ENCODE measurements around the gene CRAMP1.

The CRAMP1 gene

GRCh38 chr16:1678500-1679098 is 66.4 kb downstream of the CRAMP1 start (continued):
- TF ChIP-seq PRDM1 (tag by site-specific recombination; IDR thresholded peaks at IDR 0.05), result 0 out of 2 replicates have a peak, but pooled peaks have one; percentile 9
- TF ChIP-seq YY2 (tag by site-specific recombination; IDR thresholded peaks at IDR 0.05), result no peak
- TF ChIP-seq WT1 (tag by site-specific recombination; IDR thresholded peaks at IDR 0.05), result no peak
- TF ChIP-seq SP7 (tag by site-specific recombination; IDR thresholded peaks at IDR 0.05), result peak; percentile 44; the same call in 1 of the 2 replicates
- TF ChIP-seq ZFP69B (tag by site-specific recombination; IDR thresholded peaks at IDR 0.05), result no peak
- TF ChIP-seq ZNF121 (tag by site-specific recombination; IDR thresholded peaks at IDR 0.05), result no peak
- no peak for TF ChIP-seq ZNF157 (tag by site-specific recombination; IDR thresholded peaks at IDR 0.05)
- no peak for TF ChIP-seq BCL11B (tag by site-specific recombination; IDR thresholded peaks at IDR 0.05; ENCODE audit: low read depth)
- TF ChIP-seq ZNF24 (tag by site-specific recombination; IDR thresholded peaks at IDR 0.05), result no peak
- TF ChIP-seq ZNF19 (tag by site-specific recombination; IDR thresholded peaks at IDR 0.05; ENCODE audit: low read depth), result no peak
- TF ChIP-seq TCF7L2 (IDR thresholded peaks at IDR 0.05; ENCODE audit: borderline replicate concordance, low read depth, low read length), result no peak
- TF ChIP-seq ZNF324 (tag by site-specific recombination; IDR thresholded peaks at IDR 0.05), result no peak
- TF ChIP-seq, protein P1, sequence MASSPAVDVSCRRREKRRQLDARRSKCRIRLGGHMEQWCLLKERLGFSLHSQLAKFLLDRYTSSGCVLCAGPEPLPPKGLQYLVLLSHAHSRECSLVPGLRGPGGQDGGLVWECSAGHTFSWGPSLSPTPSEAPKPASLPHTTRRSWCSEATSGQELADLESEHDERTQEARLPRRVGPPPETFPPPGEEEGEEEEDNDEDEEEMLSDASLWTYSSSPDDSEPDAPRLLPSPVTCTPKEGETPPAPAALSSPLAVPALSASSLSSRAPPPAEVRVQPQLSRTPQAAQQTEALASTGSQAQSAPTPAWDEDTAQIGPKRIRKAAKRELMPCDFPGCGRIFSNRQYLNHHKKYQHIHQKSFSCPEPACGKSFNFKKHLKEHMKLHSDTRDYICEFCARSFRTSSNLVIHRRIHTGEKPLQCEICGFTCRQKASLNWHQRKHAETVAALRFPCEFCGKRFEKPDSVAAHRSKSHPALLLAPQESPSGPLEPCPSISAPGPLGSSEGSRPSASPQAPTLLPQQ (tag by site-specific recombination; IDR thresholded peaks at IDR 0.05), result no peak
- TF ChIP-seq ZNF366 (tag by site-specific recombination; conservative IDR thresholded peaks at IDR 0.05), result no peak
- no peak for TF ChIP-seq MYNN (tag by site-specific recombination; IDR thresholded peaks at IDR 0.05; ENCODE audit: borderline replicate concordance)
- no peak for TF ChIP-seq ZNF10 (tag by site-specific recombination; IDR thresholded peaks at IDR 0.05)
- TF ChIP-seq ZNF175 (tag by site-specific recombination; IDR thresholded peaks at IDR 0.05), result no peak
- TF ChIP-seq, protein P2, sequence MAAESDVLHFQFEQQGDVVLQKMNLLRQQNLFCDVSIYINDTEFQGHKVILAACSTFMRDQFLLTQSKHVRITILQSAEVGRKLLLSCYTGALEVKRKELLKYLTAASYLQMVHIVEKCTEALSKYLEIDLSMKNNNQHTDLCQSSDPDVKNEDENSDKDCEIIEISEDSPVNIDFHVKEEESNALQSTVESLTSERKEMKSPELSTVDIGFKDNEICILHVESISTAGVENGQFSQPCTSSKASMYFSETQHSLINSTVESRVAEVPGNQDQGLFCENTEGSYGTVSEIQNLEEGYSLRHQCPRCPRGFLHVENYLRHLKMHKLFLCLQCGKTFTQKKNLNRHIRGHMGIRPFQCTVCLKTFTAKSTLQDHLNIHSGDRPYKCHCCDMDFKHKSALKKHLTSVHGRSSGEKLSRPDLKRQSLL (tag by site-specific recombination; IDR thresholded peaks at IDR 0.05), result no peak
- no peak for TF ChIP-seq ZNF549 (tag by site-specific recombination; IDR thresholded peaks at IDR 0.05)
- TF ChIP-seq, protein P3, sequence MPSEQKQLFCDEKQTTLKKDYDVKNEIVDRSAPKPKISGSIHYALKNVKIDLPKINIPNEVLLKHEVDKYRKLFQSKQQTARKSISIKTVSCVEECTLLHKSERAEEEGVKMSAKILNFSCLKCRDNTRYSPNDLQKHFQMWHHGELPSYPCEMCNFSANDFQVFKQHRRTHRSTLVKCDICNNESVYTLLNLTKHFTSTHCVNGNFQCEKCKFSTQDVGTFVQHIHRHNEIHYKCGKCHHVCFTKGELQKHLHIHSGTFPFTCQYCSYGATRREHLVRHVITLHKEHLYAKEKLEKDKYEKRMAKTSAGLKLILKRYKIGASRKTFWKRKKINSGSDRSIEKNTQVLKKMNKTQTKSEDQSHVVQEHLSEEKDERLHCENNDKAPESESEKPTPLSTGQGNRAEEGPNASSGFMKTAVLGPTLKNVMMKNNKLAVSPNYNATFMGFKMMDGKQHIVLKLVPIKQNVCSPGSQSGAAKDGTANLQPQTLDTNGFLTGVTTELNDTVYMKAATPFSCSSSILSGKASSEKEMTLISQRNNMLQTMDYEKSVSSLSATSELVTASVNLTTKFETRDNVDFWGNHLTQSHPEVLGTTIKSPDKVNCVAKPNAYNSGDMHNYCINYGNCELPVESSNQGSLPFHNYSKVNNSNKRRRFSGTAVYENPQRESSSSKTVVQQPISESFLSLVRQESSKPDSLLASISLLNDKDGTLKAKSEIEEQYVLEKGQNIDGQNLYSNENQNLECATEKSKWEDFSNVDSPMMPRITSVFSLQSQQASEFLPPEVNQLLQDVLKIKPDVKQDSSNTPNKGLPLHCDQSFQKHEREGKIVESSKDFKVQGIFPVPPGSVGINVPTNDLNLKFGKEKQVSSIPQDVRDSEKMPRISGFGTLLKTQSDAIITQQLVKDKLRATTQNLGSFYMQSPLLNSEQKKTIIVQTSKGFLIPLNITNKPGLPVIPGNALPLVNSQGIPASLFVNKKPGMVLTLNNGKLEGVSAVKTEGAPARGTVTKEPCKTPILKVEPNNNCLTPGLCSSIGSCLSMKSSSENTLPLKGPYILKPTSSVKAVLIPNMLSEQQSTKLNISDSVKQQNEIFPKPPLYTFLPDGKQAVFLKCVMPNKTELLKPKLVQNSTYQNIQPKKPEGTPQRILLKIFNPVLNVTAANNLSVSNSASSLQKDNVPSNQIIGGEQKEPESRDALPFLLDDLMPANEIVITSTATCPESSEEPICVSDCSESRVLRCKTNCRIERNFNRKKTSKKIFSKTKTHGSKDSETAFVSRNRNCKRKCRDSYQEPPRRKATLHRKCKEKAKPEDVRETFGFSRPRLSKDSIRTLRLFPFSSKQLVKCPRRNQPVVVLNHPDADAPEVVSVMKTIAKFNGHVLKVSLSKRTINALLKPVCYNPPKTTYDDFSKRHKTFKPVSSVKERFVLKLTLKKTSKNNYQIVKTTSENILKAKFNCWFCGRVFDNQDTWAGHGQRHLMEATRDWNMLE (tag by site-specific recombination; conservative IDR thresholded peaks at IDR 0.05; ENCODE audit: low read depth), result no peak
- TF ChIP-seq ZNF785 (tag by site-specific recombination; IDR thresholded peaks at IDR 0.05), result 0 out of 2 replicates have a peak, but pooled peaks have one; percentile 66
- TF ChIP-seq ZFHX2 (tag by site-specific recombination; conservative IDR thresholded peaks at IDR 0.05), result peak; percentile 83
- no peak for TF ChIP-seq ZNF26 (tag by site-specific recombination; IDR thresholded peaks at IDR 0.05)
- TF ChIP-seq ZNF133 (tag by site-specific recombination; IDR thresholded peaks at IDR 0.05), result no peak
- TF ChIP-seq, protein P4, sequence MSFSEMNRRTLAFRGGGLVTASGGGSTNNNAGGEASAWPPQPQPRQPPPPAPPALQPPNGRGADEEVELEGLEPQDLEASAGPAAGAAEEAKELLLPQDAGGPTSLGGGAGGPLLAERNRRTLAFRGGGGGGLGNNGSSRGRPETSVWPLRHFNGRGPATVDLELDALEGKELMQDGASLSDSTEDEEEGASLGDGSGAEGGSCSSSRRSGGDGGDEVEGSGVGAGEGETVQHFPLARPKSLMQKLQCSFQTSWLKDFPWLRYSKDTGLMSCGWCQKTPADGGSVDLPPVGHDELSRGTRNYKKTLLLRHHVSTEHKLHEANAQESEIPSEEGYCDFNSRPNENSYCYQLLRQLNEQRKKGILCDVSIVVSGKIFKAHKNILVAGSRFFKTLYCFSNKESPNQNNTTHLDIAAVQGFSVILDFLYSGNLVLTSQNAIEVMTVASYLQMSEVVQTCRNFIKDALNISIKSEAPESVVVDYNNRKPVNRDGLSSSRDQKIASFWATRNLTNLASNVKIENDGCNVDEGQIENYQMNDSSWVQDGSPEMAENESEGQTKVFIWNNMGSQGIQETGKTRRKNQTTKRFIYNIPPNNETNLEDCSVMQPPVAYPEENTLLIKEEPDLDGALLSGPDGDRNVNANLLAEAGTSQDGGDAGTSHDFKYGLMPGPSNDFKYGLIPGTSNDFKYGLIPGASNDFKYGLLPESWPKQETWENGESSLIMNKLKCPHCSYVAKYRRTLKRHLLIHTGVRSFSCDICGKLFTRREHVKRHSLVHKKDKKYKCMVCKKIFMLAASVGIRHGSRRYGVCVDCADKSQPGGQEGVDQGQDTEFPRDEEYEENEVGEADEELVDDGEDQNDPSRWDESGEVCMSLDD (tag by site-specific recombination; IDR thresholded peaks at IDR 0.05), result no peak
- TF ChIP-seq ZNF560 (tag by site-specific recombination; IDR thresholded peaks at IDR 0.05; ENCODE audit: borderline replicate concordance), result no peak
- no peak for TF ChIP-seq ZNF677 (tag by site-specific recombination; IDR thresholded peaks at IDR 0.05)
- no peak; the same call in 1 of the 2 replicates for TF ChIP-seq ZNF600 (tag by site-specific recombination; IDR thresholded peaks at IDR 0.05)
- TF ChIP-seq ZXDB (tag by site-specific recombination; IDR thresholded peaks at IDR 0.05), result no peak
- TF ChIP-seq SP3 (tag by site-specific recombination; IDR thresholded peaks at IDR 0.05), result no peak
- TF ChIP-seq ZNF544 (tag by site-specific recombination; IDR thresholded peaks at IDR 0.05), result no peak
